A549 (cell line): ENCODE results near the gene CMTM2. TPM values are rescaled to one million over a fixed set of nuclear protein-coding genes. Genes with fewer than 3 reads are reported as not detected.

ENCODE experiments used
- ATAC-seq, 2 experiments: fragments of 200-7000 bp in 1 of 2; fragments of >200 bp in 1 of 2; cut with Nextera tagmentation in 1 of 2; cut with Tn5 transposase in 1 of 2; 3 replicates each; pipeline versions ENCODE4 v1.8.0 to v1.9.1; 2018 to 2020; ENCODE audit warnings: mild to moderate bottlenecking in 1 of 2, moderate library complexity in 1 of 2
- CTCF ChIA-PET: fragments of 300-600 bp; sonication (Branson Sonifier 250); formaldehyde crosslinking; extraction: SDS; loops from one replicate; lab custom pipeline; 2021; ENCODE audit warnings: antibody characterized with exemption, inconsistent platforms; lab: Yijun Ruan, JAX
- POLR2A ChIA-PET: fragments of 350-600 bp; formaldehyde crosslinking; extraction: SDS; loops from one replicate; lab custom pipeline; 2021; ENCODE audit warnings: antibody characterized with exemption, inconsistent platforms; lab: Yijun Ruan, JAX
- DNase-seq, 2 experiments: peaks; one replicate each; pipeline versions ENCODE4 v3.0.0 to v3.0.0-alpha.2; 2011 to 2016; ENCODE audit warnings: low read depth in 1 of 2, low spot score in 1 of 2
- FAIRE-seq: peaks from 2 replicates; lab custom pipeline; 2011; peaks lifted over from hg19 to GRCh38; lab: Jason Lieb, UNC
- H3K27ac ChIP-seq, 2 experiments: fragments of >200 bp; sonication (Bioruptor Twin); formaldehyde crosslinking; 3 replicates each; pipeline ENCODE4 v1.5.1; 2016 to 2017
- H3K4me1 ChIP-seq: fragments of >200 bp; sonication (Bioruptor Twin); formaldehyde crosslinking; 3 replicates; pipeline ENCODE4 v1.6.1; 2016
- H3K4me2 ChIP-seq: fragments of >200 bp; sonication (Bioruptor Twin); formaldehyde crosslinking; 3 replicates; pipeline ENCODE4 v1.6.1; 2016
- H3K4me3 ChIP-seq: fragments of >200 bp; sonication (Bioruptor Twin); formaldehyde crosslinking; 3 replicates; pipeline ENCODE4 v1.5.1; 2016
- H3K9me3 ChIP-seq: fragments of >200 bp; sonication (Bioruptor Twin); formaldehyde crosslinking; 3 replicates; pipeline ENCODE4 v1.6.1; 2016
- CBX2 ChIP-seq: fragments of 200-600 bp; sonication (generic); IDR thresholded peaks from 2 replicates; pipeline ENCODE4 v1.6.1; 2016; ENCODE audit warnings: low read depth, mild to moderate bottlenecking, borderline replicate concordance
- CHD2 ChIP-seq: fragments of 150-350 bp; IDR thresholded peaks from 2 replicates; pipeline ENCODE4 v1.6.1; 2014; ENCODE audit warnings: low read length; ENCODE audit not compliant: partially characterized antibody
- CHD4 ChIP-seq: fragments of 200-600 bp; sonication (generic); IDR thresholded peaks from 2 replicates; pipeline ENCODE4 v1.6.1; 2016; ENCODE audit warnings: antibody characterized with exemption, mild to moderate bottlenecking, borderline replicate concordance
- CTCF ChIP-seq: fragments of >200 bp; sonication (Bioruptor Twin); formaldehyde crosslinking; IDR thresholded peaks from 3 replicates; pipeline ENCODE4 v1.5.1; 2016
- EP300 ChIP-seq, 2 experiments: fragments of >200 bp; sonication (Bioruptor Twin); formaldehyde crosslinking; IDR thresholded peaks; 2 replicates in 1 of 2; 3 replicates in 1 of 2; pipeline ENCODE4 v1.6.1; 2016 to 2017
- FOSL2 ChIP-seq, 2 experiments: fragments of 450-650 bp in 1 of 2; fragments of >200 bp in 1 of 2; sonication (Bioruptor Twin) in 1 of 2; formaldehyde crosslinking; IDR thresholded peaks; 2 replicates each; pipeline versions ENCODE4 v1.5.0 to v1.6.1; 2016 to 2020; ENCODE audit warnings: mild to moderate bottlenecking in 1 of 2, moderate library complexity in 1 of 2
- GATA3 ChIP-seq: IDR thresholded peaks from 2 replicates; pipeline ENCODE4 v1.6.1; 2012; ENCODE audit warnings: borderline replicate concordance
- HES2 ChIP-seq: fragments of >200 bp; sonication (Bioruptor Twin); formaldehyde crosslinking; IDR thresholded peaks from 2 replicates; pipeline ENCODE4 v1.6.1; 2016
- HEYL ChIP-seq: fragments of 250-450 bp; sonication (Bioruptor Pico); IDR thresholded peaks from 2 replicates; pipeline ENCODE4 v1.8.0; 2021; ENCODE audit warnings: mild to moderate bottlenecking, moderate library complexity
- HOXA7 ChIP-seq: fragments of 250-450 bp; sonication (Bioruptor Pico); IDR thresholded peaks from 2 replicates; pipeline ENCODE4 v1.5.0; 2020; ENCODE audit warnings: mild to moderate bottlenecking, moderate library complexity
- HOXB13 ChIP-seq: fragments of 250-450 bp; sonication (Bioruptor Pico); IDR thresholded peaks from 2 replicates; pipeline ENCODE4 v1.5.0; 2020; ENCODE audit warnings: low read depth, mild to moderate bottlenecking, moderate library complexity
- KDM5A ChIP-seq: fragments of 200-600 bp; sonication (generic); IDR thresholded peaks from 2 replicates; pipeline ENCODE4 v1.6.1; 2016; ENCODE audit warnings: antibody characterized with exemption, mild to moderate bottlenecking
- MAX ChIP-seq: IDR thresholded peaks from 2 replicates; pipeline ENCODE4 v1.6.1; 2012
- NPAS2 ChIP-seq: fragments of 250-450 bp; sonication (Bioruptor Pico); IDR thresholded peaks from 2 replicates; pipeline ENCODE4 v1.8.0; 2022; ENCODE audit warnings: mild to moderate bottlenecking, moderate library complexity, borderline replicate concordance
- PHF8 ChIP-seq: fragments of 200-600 bp; sonication (generic); IDR thresholded peaks from 2 replicates; pipeline ENCODE4 v1.6.1; 2016; ENCODE audit warnings: low read depth, mild to moderate bottlenecking, antibody characterized with exemption, moderate library complexity, borderline replicate concordance
- RARB ChIP-seq: fragments of 250-450 bp; sonication (Bioruptor Pico); IDR thresholded peaks from 2 replicates; pipeline ENCODE4 v1.8.0; 2021; ENCODE audit warnings: mild to moderate bottlenecking, moderate library complexity
- RNF2 ChIP-seq: fragments of 200-600 bp; sonication (generic); IDR thresholded peaks from 2 replicates; pipeline ENCODE4 v1.6.1; 2016; ENCODE audit warnings: low read depth, mild to moderate bottlenecking, antibody characterized with exemption, moderate library complexity, borderline replicate concordance
- ZFP36 ChIP-seq: fragments of 450-650 bp; IDR thresholded peaks from 2 replicates; pipeline ENCODE4 v1.6.1; 2014; ENCODE audit warnings: borderline replicate concordance; ENCODE audit not compliant: partially characterized antibody
- ZSCAN20 ChIP-seq: fragments of 250-450 bp; sonication (Bioruptor Pico); IDR thresholded peaks from 2 replicates; pipeline ENCODE4 v1.8.0; 2022; ENCODE audit warnings: mild to moderate bottlenecking, moderate library complexity
- WGBS: methylation state at CpG from one replicate; pipeline ENCODE4 v1.1.6; 2017; ENCODE audit errors: missing lambda C conversion rate; 5-methylcytosine and 5-hydroxymethylcytosine counted together
- polyA plus RNA-seq, 4 experiments: library from polyadenylated mRNA; depleted of rRNA in 3 of 4; stranded (reverse); fragments of >200 nt; fragmentation: RNase III in 1 of 4; extraction: RNeasy Plus Mini Kit Qiagen cat#74134 plus additional on column Dnase treatment in 1 of 4; gene quantifications; 2 replicates in 3 of 4; 3 replicates in 1 of 4; pipeline ENCODE4 v1.2.3, GENCODE V29; 2011 to 2017

The CMTM2 gene
- polyA plus RNA-seq, 2 of the 4 experiments (the other 2 are of a cell fraction): 0.15 TPM; not detected in 1

GRCh38 chr16:66580605-66581209 is 1.4 kb downstream of the CMTM2 start:
- peak in 1 of 2 experiments; percentile 40; a peak in 3 of 6 replicates for ATAC-seq
- no peak for DNase-seq

GRCh38 chr16:66581246-66581952 is 2.1 kb downstream of the CMTM2 start:
- no peaks in the 10 kb centered on the region for H3K4me1 ChIP-seq
- DNase-seq (no peak), ATAC-seq (no peak), FAIRE-seq (no peak)
- no peaks in the 10 kb centered on the region for H3K9me3 ChIP-seq
- no peak overlapping the region for H3K4me3 ChIP-seq
- POLR2A ChIA-PET: no interaction called here
- H3K27ac ChIP-seq: no peak overlapping the region
- H3K4me2 ChIP-seq: no peak overlapping the region
- TF ChIP-seq EP300 (IDR thresholded peaks at IDR 0.05) (no peak), HOXA7 (CRISPR knock-in tag) (no peak), FOSL2 (IDR thresholded peaks at IDR 0.05) (no peak), FOSL2 (CRISPR knock-in tag; IDR thresholded peaks at IDR 0.05) (no peak), NPAS2 (CRISPR knock-in tag) (no peak), KDM5A (no peak), GATA3 (no peak), MAX (no peak)
- WGBS: 80% methylated on average over 3 of the region's 3 CpGs
- CTCF ChIA-PET: interaction anchor here (0.9 to 4.0 kb wide), 7 partner anchors 8 to 250 kb away, joined by 3 to 24 read pairs (median 4); partner anchors contain the start of genes CKLF and NAE1

More at GRCh38 chr16:66580605-66581209, 1.4 kb downstream of the CMTM2 start:
- no peaks in the 10 kb centered on the region for H3K4me1 ChIP-seq
- H3K27ac ChIP-seq: no peak overlapping the region
- H3K4me3 ChIP-seq: no peak overlapping the region
- H3K4me2 ChIP-seq: no peak overlapping the region
- H3K9me3 ChIP-seq: no peaks in the 10 kb centered on the region
- CTCF ChIA-PET: interaction anchor here (0.7 to 4.0 kb wide), 8 partner anchors 9 to 287 kb away, joined by 3 to 24 read pairs (median 4); partner anchors contain the start of genes CKLF and NAE1
- 83% methylated on average over 4 of the region's 4 CpGs for WGBS
- TF ChIP-seq CHD2: no peak
- no peak for TF ChIP-seq HEYL (CRISPR knock-in tag)
- TF ChIP-seq CBX2: no peak
- TF ChIP-seq CHD4: no peak
- TF ChIP-seq RARB (CRISPR knock-in tag): no peak
- no peak for TF ChIP-seq HES2
- TF ChIP-seq RNF2: no peak
- TF ChIP-seq, all 56 proteins: peak for 0
- POLR2A ChIA-PET: interaction anchor here (0.6 kb wide), 1 partner anchor 15 kb away, joined by 4 read pairs; no protein-coding TSS in a partner anchor
- FAIRE-seq: no peak

GRCh38 chr16:66585481-66586239 is 6.4 kb downstream of the CMTM2 start:
- no peaks in the 10 kb centered on the region for H3K4me1 ChIP-seq
- POLR2A ChIA-PET: no interaction called here
- TF ChIP-seq HOXB13 (CRISPR knock-in tag): no peak
- no peak for TF ChIP-seq CTCF
- no peak for TF ChIP-seq ZFP36
- no peak for TF ChIP-seq PHF8
- TF ChIP-seq RARB (CRISPR knock-in tag): no peak
- TF ChIP-seq HES2: no peak
- no peak for TF ChIP-seq FOSL2 (IDR thresholded peaks at IDR 0.05)
- TF ChIP-seq FOSL2 (CRISPR knock-in tag; IDR thresholded peaks at IDR 0.05): no peak
- no peak for TF ChIP-seq ZSCAN20 (CRISPR knock-in tag)
- TF ChIP-seq, all 56 proteins: peak for 0
- Histone ChIP-seq H3K27ac (no peak overlapping the region), H3K9me3 (no peaks in the 10 kb centered on the region), H3K4me2 (no peak overlapping the region), H3K4me3 (no peak overlapping the region)
- ATAC-seq: no peak
- 86% methylated on average over 10 of the region's 10 CpGs for WGBS
- no peak for DNase-seq
- FAIRE-seq: no peak
- CTCF ChIA-PET: interaction anchor here (0.6 to 1.5 kb wide), 7 partner anchors 13 to 289 kb away, joined by 3 to 5 read pairs (median 3); no protein-coding TSS in a partner anchor
